Stimulated activated naive CD4-positive, alpha-beta T cell (primary cell): ENCODE data around the gene GCN1.
"Not testable (repeated sequence)": the region's sequence is repeated elsewhere in the genome, so short reads cannot be mapped to it uniquely, and the experiment has no call there.

Experiments used
- DNase-seq, 6 experiments: peaks; one replicate each; lab custom pipeline; 2025; lab: John Stamatoyannopoulos, UW

Gene GCN1

GRCh38 chr12:120194534-120195395 is at the start of gene GCN1:
Gene GCN1 (minus strand): TSS chr12:120194715. CDS start chr12:120194697, 18 bp downstream.
- peak; percentile 68 to 91 (median 82) for DNase-seq

- DNase-seq: no peak
These were observed 48.6 kb upstream of the GCN1 start for GRCh38 chr12:120242971-120243699.

DNA sequence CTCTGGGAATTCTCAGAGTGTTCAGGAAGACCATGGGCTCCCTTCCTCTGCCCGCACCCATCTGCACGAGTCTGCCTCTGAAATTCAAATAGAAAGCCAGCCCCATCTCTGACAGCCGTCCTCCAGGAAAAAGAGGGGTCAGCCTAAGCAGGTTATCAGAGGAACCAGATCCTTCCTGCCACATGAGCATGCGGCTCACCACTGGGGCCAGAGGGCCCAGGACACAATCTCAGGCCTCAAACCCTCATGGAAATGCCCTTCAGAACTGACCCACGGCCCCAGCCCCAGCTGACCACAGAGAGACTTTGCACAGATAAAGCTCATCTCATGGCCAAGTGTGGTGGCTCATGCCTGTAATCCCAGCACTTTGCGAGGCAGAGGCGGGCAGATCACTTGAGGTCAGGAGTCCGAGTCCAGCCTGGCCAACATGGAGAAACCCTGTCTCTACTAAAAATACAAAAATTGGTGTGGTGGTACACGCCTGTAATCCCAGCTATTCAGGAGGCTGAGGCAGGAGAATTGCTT is 47.8 kb upstream of the GCN1 start:
- DNase-seq: no peak

- no peak for DNase-seq
These were observed 47.2 kb upstream of the GCN1 start for GRCh38 chr12:120241561-120242274.

DNA sequence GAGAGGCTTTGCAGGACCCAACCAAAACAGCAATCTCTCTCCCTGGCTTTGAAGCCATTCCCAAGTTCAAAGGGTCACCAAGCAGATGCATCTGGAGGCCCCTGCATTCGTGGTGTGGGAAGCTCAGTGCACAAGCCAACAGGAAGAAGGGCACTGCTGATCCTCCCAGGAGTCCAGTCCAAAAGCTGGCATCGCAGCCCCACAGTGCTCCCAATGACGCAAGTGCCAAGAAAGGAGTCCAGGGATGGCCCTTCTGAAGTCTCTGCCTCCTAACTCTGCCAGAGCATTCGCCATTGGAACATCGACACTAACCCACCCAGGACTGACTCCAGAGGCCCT is 45.9 kb upstream of the GCN1 start:
- DNase-seq: no peak

DNA sequence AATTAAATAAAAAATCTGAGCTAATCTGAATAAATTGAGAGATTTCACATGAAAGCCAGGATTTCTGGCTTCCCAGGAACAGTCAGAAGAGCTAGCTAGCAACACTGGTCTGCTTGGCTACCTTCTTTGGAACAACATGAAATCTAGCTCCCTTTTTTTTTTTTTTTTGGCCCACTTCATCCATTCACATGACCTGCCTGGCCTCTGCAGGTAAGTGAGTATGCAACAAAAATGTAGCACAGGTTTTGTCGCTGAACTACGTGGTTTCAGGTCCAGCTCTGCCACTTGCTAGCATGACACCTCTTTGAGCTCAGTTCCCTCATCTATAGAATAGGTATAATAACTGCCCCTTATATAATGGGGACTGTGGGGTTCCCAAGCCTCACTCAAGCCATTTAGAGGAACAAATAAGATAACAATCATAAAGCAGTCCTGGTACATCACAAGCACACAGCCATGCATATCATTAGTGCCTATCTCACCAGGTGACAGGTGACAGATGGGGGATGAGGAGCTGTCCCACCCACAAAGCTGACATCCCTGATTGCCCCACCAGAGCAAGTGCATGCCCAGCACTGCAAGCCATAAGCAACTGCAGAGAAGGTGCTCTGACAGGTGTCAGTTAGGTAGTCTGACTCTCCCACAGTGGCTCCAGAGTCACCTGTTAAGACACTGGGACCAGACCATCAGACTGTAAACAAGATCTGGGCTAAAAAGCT is 45.4 kb upstream of the GCN1 start:
- no peak for DNase-seq

- no peak for DNase-seq
These were observed 44.4 kb upstream of the GCN1 start for GRCh38 chr12:120238839-120239445.

DNA sequence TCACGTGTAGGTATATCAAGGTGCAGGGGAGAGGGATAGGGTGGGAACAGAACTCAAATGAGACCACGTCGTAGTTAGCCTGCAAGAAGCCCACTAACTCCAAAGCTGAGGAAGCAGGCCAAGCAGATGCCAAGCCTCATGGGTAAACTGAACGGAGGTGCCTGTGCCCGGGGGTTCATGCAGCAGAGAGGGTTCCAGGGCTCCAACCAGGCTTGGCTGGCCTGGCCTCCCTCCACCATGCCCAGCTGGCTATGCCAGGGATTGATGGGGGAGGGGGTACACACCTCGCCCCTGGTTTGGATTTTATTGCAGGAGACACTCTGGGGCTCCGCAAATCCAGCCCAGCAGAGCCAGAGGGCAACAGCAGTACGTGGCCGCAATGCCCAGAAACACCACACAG is 43.7 kb upstream of the GCN1 start:
- no peak for DNase-seq

DNA sequence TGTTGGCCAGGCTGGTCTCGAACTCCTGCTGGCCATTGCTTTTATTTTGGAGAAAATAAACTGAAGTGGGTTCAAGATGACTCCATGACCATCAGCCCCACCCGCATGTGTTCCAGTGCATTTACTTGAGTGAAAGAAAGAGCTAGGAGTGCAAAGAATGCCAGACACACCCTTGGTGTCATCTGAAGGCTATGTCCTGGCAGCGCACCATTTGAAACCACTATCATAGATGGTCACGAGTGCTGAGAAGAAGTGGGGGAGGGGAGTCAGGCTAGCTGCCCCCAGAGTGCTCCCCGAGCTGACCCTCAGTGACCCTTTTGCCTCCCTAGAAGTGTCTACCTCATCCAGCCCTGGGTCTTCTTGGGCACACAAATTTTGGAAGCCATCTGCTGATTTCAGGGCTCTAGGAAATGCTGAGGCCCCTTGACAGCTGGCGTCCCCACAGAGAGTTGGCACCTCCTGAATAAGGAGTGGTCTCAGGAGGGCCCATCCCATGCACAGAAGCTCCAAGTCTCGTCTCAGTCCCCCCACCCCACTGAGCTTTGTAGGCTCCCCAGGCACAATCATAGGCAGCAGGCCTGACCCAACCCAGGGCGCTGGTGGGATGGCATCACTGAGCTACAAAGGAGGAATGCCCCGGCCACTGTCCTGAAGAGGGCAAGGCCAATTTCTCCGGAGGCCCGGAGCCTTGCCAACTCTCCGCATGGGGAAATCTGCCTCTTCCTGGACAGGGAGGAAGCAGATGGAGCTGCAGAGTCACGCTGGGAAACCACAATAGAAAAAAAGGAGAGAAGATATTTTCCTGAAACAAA is 43.1 kb upstream of the GCN1 start:
- no peak for DNase-seq

DNA sequence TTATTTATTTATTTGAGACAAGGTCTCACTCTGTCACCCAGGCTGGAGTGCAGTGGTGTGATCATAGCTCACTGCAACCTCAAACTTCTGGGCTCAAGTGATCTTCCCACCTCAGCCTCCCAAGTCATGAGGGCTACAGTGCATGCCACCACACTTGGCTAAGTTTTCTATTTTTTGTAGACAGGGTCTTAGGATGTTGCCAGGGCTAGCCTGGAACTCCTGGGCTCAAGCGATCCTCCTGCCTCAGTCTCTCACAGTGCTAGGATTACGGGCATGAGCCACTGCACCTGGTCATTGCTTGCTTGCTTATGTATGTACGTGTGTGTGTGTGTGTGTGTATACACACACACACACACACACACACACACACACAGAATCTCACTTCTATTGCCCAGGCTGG is 42.3 kb upstream of the GCN1 start:
- not testable (repeated sequence) for DNase-seq

GRCh38 chr12:120235369-120236323 is 41.1 kb upstream of the GCN1 start:
- peak in 3 of 6 experiments; percentile 7 to 43 (median 10) for DNase-seq

- DNase-seq: no peak
These were observed 40.3 kb upstream of the GCN1 start for GRCh38 chr12:120234643-120235368.

GRCh38 chr12:120231316-120232011 is 36.9 kb upstream of the GCN1 start:
- DNase-seq: peak; percentile 14 to 44 (median 35)

DNA sequence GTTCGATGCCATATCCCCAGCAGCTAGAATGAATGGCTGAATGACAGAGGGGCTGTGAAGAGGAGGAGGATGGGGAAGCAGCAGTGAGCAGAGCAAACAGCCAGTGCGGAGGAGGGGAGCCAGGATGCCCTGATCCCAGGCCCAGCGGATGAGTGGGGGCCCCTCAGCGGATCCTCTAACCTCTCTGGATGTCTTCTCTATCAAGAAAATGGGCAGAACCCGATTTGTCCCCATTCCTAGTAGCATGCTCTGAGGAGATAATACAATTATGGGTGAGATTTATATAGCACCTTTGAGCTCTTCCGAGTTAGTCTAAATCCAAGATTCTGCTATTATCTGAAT is 36.4 kb upstream of the GCN1 start:
- no peak for DNase-seq

DNA sequence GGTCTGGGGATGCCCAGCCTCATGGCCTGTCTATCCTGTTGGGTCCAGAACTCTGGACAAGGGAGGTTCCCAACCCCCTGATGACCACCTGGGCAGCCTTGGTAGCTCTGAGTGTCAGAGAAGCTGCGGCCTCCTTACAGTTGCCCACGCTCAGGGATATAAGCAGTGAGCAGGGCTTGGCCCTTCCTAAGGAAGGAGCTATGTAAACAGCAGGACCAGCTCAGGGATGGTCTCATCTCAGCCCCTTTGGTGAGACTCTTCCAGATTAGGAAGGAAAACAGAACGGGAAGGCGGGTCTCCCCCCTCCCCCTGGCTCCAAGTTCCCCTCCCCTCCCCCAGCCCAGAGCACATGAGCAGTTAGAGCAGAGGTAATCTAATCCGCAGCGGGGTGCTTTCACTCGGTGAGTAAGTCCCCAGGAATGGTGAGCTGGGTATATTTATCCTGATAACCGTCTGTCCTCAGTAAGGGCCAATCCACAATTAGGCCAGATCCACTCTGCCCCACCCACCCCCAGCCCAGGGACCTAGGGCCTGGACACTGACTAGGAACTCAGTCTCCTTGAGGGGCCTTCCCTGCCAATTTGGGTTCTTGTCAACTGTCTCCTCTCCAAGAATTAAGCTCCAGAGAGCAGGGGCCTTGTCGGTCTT is 35.9 kb upstream of the GCN1 start:
- no peak for DNase-seq

GRCh38 chr12:120229487-120230325 is 35.2 kb upstream of the GCN1 start:
- peak in 1 of 6 experiments; percentile 6 for DNase-seq

GRCh38 chr12:120229071-120229486 is 34.6 kb upstream of the GCN1 start:
- DNase-seq: no peak
